Iris pigment epithelial cell (primary cell): ENCODE measurements around the gene ZNF561.
"Not testable (repeated sequence)": the region's sequence is repeated elsewhere in the genome, so short reads cannot be mapped to it uniquely, and the experiment has no call there.

ENCODE experiments used
- DNase-seq: peaks from one replicate; pipeline ENCODE4 v3.0.0-alpha.2; 2011; ENCODE audit warnings: low read depth

ZNF561 gene

DNA sequence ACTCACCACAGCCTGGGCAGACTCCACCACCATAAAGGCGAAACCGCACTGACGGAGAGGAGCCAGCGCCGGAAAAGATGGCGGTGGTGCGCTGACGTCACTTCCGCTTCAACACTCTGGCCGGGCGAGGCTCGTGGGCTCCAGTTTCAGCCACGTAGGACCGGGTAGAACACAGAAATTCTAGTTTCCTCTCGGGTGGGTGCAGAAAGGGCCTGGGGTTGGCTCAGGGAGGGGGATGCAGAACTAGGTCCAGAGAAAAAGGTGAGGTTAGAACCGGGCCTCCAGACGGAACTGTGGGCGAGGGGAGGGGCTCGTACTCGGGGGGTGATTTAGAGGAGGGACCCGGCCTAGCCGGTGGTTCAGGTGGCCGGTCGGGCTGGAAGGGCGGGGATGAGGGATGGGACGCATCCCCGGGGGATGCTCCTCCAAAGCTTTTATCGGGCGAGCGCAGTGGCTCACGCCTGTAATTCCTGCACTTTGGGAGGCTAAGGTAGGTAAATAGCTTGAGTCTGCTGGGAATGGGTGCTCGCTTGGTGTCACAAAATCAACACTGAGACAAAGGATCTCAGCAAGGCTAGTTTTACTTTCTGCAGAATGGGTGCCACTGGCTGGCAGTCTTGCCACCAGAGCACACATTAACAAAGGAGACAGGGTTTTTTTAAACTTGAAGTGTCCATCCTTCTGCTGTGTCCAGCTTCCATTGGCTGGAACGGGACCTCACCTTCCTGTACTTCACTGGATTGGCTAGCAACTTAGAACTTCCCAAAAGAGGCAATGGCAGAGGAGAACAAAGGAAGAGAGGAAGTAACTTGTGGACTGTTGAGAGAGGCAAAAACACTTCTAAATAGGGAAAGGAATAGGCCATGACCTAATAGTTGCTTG, at the start of gene ZNF561:
TSS of gene ZNF561 (minus strand) at position 77 of the 882 bp plus-strand sequence. CDS start 1,776 bp downstream, outside the sequence.
- peak; percentile 87 for DNase-seq

DNA sequence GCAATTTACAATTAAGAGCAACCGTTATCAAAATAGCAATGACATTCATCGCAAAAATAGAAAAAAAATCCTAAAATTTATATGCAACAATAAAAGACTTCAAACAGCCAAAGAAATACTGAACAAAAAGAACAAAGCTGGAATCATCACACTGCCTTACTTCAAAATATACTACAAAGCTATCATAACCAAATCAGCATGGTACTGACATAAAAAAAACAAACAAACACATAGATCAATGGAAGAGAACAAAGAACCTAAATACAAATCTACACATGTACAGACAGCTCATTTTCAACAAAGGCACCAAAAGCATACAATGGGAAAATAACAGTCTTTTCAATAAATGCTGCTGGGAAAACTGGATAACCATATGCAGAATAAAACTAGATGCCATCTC, 47.5 kb upstream of the ZNF561 start:
- no peak for DNase-seq

- no peak for DNase-seq
Measured at GRCh38 chr19:9667898-9668297, 46.9 kb upstream of the ZNF561 start.

GRCh38 chr19:9658769-9659168, 37.7 kb upstream of the ZNF561 start:
- DNase-seq, result peak; percentile 47

DNA sequence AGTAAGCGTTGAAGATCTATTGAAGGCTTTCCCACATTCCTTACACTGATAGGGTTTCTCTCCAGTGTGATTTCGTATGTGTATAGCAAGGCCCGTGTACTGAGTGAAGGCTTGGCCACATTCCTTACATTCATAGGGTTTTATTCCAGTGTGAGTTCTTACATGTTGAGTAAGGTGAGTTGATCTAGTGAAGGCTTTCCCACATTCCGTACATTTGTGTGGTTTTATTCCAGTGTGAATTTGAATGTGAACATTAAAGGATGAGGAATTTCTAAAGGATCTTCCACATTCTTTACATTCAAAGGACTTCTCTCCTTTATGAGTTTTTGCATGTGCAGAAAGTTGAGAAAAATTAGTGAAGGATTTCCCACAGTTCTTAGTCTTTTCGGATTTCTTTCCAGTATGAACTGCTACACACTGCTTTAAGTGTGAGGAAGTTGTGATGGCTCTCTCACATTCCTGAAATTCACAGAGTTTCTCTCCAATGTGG, 32.1 kb upstream of the ZNF561 start:
- not testable (repeated sequence) for DNase-seq

- DNase-seq, result not testable (repeated sequence)
Measured at GRCh38 chr19:9651464-9651863, 30.4 kb upstream of the ZNF561 start.

DNA sequence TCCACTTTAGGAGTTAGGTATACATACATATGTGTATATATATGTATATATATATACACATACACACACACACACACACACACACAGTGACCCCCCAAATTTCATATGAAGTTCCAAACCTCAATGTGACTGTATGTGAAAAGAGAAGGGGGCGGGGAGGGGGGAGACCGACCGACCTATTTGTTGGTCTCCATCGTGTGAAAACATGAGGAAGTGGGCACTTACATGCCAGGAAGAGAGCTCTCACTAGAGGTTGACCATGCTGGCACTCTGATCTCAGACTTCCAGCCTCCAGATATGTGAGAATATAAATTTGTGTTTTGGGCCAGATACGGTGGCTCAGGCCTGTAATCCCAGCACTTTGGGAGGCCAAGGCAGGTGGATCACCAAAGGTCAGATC, 29.3 kb upstream of the ZNF561 start:
- no peak for DNase-seq

- DNase-seq, result no peak
Measured at GRCh38 chr19:9645472-9645871, 24.4 kb upstream of the ZNF561 start.

GRCh38 chr19:9644472-9644871, 23.4 kb upstream of the ZNF561 start:
- DNase-seq, result no peak

- no peak for DNase-seq
Measured at GRCh38 chr19:9641810-9642209, 20.8 kb upstream of the ZNF561 start.

- no peak for DNase-seq
Measured at GRCh38 chr19:9640956-9641355, 19.9 kb upstream of the ZNF561 start.

DNA sequence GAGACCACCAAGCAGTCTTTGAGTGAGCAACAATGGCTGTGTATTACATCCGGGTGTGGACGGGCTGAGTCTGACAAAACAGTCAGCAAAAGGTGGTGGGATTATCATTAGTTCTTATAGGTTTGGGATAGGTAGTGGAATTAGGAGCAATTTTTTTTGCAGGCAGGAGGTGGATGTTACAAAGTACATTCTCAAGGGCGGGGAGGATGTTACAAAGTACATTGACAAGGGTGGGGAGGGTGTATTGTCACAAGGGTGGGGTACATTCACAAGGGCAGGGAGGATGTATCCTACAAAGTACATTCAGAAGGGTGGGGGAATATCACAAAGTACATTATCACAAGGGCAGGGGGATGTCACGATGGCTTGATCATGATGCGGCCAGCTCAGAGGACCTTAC, 15.0 kb upstream of the ZNF561 start:
- DNase-seq, result no peak

- no peak for DNase-seq
Measured at GRCh38 chr19:9627856-9628255, 6.8 kb upstream of the ZNF561 start.

- DNase-seq, result no peak
Measured at GRCh38 chr19:9622531-9622930, 1.5 kb upstream of the ZNF561 start.

GRCh38 chr19:9620842-9621155, 233 bp downstream of the ZNF561 start:
- no peak for DNase-seq

DNA sequence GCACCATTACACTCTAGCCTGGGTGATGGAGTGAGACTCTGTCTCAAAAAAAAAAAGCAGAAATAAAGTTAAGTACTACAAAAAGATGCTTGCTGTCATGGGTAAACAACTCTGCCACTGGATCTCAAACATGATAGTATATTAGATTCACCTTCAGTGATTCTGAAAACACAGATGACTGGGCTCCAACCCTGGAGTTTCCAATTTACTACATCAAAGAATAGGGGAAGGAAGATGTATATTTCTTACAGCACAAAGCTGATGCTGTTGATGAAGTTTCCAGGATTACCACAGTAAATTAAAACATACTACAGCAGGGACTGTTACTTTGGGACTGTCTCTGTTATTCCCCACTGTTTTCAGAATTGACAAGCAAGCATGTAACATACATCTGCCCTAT, 5.2 kb downstream of the ZNF561 start:
- no peak for DNase-seq

DNA sequence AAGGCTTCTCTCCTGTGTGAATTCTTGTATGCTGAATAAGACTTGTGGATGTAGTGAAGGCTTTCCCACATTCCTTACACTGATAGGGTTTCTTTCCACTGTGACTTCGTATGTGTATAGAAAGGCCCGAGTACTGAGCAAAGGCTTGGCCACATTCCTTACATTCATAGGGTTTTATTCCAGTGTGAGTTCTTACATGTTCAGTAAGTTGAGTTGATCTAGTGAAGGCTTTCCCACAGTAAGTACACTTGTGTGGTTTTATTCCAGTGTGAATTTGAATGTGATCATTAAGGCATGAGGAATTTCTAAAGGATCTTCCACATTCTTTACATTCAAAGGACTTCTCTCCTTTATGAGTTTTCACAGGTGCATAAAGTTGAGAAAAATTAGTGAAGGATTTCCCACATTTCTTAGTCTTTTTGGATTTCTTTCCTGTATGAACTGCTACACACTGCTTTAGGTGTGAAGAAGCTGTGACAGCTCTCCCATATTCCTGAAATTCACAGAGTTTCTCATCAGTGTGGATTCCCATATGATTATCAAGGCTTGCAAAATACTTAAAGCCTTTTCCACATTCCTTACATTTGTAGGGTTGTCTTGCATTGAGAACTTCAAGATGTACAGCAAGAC, 10.4 kb downstream of the ZNF561 start:
- no peak for DNase-seq

- DNase-seq, result no peak
Measured at GRCh38 chr19:9608912-9609311, 12.1 kb downstream of the ZNF561 start.

GRCh38 chr19:9597027-9597426, 24.0 kb downstream of the ZNF561 start:
- peak; percentile 92 for DNase-seq

- DNase-seq, result peak; percentile 71
Measured at GRCh38 chr19:9586764-9587163, 34.3 kb downstream of the ZNF561 start.

DNA sequence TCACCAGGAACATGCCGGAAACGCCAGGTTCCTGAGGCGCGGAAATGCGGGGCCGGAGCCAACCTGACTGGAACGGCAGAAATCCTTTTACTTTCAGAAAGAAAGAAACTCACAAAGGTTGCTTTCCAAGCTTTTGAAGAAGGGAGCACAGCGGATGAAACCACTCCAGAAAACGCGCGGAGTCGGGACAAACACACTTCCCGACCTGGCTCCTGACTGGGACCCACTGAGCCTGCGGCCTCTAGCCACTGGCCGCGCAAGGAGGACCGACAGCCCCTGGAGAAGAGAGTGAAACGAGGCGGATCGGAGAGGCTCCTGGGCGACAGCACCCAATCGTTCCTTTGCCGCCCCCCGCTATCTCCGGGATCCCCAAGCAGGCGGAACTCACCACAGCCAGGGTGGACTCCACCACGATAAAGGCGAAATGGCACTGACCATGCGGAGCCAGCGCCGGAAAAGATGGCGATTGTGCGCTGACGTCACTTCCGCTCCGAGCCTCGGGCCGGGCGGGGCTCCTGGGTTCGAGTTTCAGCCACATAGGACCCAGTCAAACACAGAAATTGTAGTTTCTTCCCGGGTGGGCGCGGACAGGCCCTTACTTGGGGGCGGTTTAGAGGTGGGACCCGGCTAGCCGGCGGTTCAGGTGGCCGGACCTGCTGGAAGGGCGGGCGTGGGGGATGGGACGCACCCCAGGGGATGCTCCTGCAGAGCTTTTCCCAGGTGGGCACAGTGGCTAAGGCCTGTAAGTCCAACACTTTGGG, 36.8 kb downstream of the ZNF561 start, which contains the start of gene ZNF121:
TSS of gene ZNF121 (minus strand) at position 432 of the 761 bp plus-strand sequence. CDS start 16,407 bp downstream, outside the sequence.
- peak; percentile 73 for DNase-seq

- not testable (repeated sequence) for DNase-seq
Measured at GRCh38 chr19:9582081-9582725, 38.8 kb downstream of the ZNF561 start.
